Measurements from ENCODE around the gene GPRC5C.

The GPRC5C gene

DNA sequence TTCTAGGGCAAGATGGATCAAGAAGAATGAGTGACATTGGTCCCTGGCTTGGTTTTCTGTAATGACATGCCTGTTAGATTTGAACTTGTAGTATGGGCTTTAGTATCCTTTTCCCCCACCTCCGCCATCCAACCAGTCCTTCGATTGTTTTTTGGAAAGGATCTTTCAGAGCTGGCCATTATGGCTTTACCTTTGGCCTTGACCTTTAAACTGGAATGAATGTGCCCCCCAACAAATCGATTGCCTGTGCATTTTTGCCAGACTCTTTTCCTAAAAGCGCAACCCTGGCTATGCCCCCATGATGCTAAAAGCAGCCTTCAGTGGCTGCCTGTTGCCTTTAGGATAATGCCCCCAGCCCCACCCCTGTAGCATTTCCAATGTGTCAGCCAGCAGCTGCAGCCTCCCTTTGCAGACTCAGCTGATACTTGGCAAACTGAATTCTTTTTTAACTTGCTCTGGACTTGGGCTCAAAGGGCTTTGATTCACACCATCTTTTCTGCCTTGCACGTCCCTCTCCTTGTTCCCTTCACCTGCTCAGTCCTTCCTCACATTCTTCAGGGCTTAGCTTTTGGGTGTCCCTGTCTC is 4.0 kb downstream of the GPRC5C start:
- Mint-ChIP-seq H3K36me3 (ENCODE audit: low read depth) (no peaks in the 10 kb centered on the region), H3K9me3 (peaks cover 21% of the 10 kb centered on the region), H3K4me1 (ENCODE audit: low read depth) (peaks cover 4% of the 10 kb centered on the region), H3K4me3 (no peak overlapping the region), H3K27ac (no peak overlapping the region), H3K27me3 (ENCODE audit: low read depth) (peaks cover 45% of the 10 kb centered on the region)

DNA sequence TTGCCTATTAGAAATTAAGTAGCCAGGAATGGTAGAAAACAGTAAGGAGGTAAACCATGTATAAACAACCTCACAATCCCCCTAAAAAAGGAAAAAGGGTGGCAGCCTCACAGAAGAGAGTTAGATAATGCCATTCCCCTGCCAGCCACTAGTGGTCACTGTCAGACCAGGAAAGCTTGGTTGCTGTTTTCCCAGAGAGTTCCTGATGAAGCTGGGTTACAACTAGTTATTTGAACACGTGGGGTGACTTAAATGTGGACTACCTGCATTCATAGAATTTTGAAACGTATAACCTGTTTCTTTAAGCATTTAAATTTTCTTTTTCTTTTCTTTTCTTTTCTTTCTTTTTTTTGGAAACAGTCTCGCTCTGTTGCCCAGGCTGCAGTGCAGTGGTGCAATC is 5.8 kb downstream of the GPRC5C start:
- Mint-ChIP-seq H3K27ac (no peak overlapping the region), H3K9me3 (peaks cover 21% of the 10 kb centered on the region), H3K27me3 (ENCODE audit: low read depth) (peaks cover 38% of the 10 kb centered on the region), H3K36me3 (ENCODE audit: low read depth) (no peaks in the 10 kb centered on the region), H3K4me3 (no peak overlapping the region), H3K4me1 (ENCODE audit: low read depth) (peaks cover 2% of the 10 kb centered on the region)

DNA sequence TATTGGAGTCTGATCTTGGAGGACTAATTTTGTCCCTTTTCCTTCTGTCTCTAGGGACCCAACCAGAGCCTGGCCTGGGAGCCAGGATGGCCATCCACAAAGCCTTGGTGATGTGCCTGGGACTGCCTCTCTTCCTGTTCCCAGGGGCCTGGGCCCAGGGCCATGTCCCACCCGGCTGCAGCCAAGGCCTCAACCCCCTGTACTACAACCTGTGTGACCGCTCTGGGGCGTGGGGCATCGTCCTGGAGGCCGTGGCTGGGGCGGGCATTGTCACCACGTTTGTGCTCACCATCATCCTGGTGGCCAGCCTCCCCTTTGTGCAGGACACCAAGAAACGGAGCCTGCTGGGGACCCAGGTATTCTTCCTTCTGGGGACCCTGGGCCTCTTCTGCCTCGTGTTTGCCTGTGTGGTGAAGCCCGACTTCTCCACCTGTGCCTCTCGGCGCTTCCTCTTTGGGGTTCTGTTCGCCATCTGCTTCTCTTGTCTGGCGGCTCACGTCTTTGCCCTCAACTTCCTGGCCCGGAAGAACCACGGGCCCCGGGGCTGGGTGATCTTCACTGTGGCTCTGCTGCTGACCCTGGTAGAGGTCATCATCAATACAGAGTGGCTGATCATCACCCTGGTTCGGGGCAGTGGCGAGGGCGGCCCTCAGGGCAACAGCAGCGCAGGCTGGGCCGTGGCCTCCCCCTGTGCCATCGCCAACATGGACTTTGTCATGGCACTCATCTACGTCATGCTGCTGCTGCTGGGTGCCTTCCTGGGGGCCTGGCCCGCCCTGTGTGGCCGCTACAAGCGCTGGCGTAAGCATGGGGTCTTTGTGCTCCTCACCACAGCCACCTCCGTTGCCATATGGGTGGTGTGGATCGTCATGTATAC is 8.0 kb downstream of the GPRC5C start:
- no peaks in the 10 kb centered on the region for H3K36me3 Mint-ChIP-seq (ENCODE audit: low read depth)
- H3K4me3 Mint-ChIP-seq: no peak overlapping the region
- H3K27ac Mint-ChIP-seq: no peak overlapping the region

DNA sequence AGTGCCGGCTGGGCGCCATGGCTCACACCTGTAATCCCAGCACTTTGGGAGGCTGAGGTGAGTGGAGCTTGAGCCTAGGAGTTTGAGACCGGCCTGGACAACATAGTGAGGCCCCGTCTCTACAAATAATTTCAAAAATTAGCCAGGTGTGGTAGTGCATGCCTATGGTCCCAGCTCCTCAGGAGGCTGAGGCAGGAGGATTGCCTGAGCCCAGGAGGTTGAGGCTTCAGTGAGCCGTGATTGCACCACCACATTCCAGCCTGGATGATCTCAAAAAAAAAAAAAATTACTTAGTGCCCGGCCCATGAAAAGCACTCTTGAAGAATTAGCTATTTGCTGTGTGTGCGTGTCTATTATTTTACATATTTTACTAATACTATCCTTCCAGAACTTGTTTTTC is 9.6 kb downstream of the GPRC5C start:
- Mint-ChIP-seq H3K4me1 (ENCODE audit: low read depth) (peaks cover 2% of the 10 kb centered on the region), H3K36me3 (ENCODE audit: low read depth) (no peaks in the 10 kb centered on the region), H3K4me3 (no peak overlapping the region), H3K27me3 (ENCODE audit: low read depth) (peaks cover 9% of the 10 kb centered on the region), H3K9me3 (peaks cover 21% of the 10 kb centered on the region), H3K27ac (no peak overlapping the region)

More for the DNA sequence above, 8.0 kb downstream of the GPRC5C start:
- Mint-ChIP-seq H3K27me3 (ENCODE audit: low read depth) (peaks cover 22% of the 10 kb centered on the region), H3K9me3 (peaks cover 21% of the 10 kb centered on the region), H3K4me1 (ENCODE audit: low read depth) (peaks cover 2% of the 10 kb centered on the region)

DNA sequence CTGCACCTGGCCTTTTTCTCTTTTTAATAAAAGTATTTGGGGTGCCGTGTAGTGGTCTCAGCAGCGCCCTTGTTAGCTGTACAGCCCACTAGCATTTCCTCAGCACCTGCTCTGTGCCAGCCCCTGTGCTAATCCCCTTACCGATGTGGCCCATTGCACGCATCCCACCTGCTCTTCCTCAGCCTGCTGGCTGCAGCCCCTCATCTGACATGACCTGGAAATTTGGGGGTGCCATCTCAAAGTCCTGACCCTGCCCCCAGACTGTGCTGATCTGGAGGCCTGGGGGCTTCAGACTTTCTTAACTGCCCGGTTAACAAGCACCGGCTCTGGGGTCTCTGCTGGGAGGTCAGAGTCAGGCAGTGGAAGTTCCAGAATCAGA is 10.4 kb downstream of the GPRC5C start:
- Mint-ChIP-seq H3K36me3 (ENCODE audit: low read depth) (no peaks in the 10 kb centered on the region), H3K4me3 (no peak overlapping the region), H3K27ac (no peak overlapping the region), H3K27me3 (ENCODE audit: low read depth) (peaks cover 12% of the 10 kb centered on the region), H3K9me3 (peaks cover 16% of the 10 kb centered on the region), H3K4me1 (ENCODE audit: low read depth) (peaks cover 2% of the 10 kb centered on the region)

DNA sequence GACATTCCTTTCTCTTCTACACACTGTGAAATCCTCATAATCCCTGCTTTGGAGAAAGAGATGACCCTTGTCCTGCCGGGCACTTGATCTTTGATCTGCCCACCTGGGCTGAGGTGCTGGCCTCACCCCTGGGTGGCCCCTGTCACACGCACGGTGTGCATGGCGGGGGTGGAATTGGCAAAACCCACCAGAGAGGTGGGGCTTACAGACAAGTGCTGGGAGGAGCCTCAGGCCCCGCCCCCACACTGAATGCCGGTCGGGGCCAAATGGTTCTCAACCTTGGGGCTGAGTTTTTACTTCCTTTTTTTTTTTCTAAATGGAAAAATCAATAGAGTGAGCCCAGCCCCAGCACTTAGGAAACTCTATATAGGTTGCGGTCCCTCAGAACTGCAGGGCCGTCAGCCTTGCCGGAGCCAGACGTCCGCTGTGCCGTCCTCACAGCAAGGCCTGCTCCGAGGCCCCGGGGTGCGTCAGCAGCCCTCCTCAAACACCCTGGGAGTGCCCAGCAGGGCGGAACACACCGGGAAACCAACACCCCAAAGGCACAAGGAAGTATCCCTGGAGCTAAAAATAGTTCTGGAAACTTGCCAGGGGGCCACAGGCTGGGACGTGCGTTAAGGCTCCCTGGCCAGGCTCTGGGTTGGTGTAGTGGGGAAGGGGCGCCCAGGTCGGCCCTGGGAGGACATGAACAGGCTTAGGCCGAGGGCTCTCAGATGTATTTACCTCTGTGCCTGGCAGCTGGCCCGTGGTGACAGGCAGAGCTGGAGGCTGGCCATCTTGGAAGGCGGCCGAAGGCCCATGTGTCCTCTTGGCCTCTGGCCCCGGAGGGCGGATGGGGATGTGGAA is 11.0 kb downstream of the GPRC5C start:
- Mint-ChIP-seq H3K9me3 (peaks cover 11% of the 10 kb centered on the region), H3K4me3 (no peak overlapping the region), H3K27ac (no peak overlapping the region), H3K36me3 (ENCODE audit: low read depth) (no peaks in the 10 kb centered on the region), H3K4me1 (ENCODE audit: low read depth) (peaks cover 2% of the 10 kb centered on the region), H3K27me3 (ENCODE audit: low read depth) (peaks cover 12% of the 10 kb centered on the region)

DNA sequence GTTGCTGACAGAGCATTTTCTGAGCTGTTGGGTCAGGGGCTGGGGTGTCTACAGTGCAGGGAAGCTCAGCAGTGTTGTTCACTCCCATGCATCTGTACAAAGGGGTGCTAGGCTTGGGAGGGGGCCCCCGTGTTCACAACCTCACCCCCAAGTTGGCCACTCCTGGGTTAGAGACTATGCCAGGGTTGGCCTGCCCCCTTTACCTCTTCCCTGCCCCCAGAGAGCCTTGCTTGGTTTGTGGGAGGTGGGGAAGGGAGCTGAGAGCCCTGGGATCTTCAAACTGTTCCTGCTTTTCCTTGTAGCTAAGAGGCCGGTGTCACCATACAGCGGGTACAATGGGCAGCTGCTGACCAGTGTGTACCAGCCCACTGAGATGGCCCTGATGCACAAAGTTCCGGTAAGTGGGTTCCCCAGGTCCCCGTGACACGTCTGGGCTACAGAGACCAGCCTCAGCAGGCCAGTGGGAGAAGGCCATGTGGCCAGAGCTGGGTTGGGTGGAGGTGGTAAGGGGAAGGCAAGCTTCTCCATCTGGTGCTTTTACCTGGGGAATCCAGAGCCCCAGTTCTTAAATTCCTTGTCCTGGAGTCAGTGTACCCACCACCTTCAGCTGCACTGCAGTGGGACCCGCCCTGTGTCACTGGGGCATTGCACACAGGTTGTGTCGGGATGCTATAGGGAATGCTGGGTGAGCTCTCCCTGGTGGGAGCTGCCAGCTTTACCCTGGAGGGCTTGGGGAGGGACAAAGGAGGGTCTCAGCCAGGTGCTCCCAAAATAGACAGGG is 11.8 kb downstream of the GPRC5C start:
- Mint-ChIP-seq H3K9me3 (peaks cover 6% of the 10 kb centered on the region), H3K4me1 (ENCODE audit: low read depth) (peaks cover 2% of the 10 kb centered on the region), H3K27ac (no peak overlapping the region), H3K4me3 (no peak overlapping the region), H3K36me3 (ENCODE audit: low read depth) (no peaks in the 10 kb centered on the region), H3K27me3 (ENCODE audit: low read depth) (peaks cover 12% of the 10 kb centered on the region)

DNA sequence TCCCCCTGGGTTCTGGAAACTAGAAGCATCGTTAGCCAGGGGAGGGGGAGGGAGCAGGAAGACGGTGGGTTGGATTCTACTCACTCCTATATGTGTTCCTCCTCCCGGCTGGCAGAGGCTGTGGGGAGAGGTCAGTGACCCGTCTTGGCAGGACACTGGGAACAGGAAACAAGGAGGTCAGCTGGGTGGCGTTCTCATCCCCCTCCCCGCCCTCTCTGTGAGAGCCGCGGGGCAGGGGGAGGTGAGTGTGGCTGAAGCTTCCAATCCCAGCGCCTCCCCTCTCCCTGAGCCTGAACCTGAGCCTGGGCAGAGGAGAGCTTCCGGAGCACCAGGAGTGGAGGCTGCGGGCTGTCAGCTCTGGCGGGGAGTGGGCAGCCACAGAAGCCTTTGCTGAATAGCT is 12.5 kb downstream of the GPRC5C start:
- Mint-ChIP-seq H3K9me3 (no peaks in the 10 kb centered on the region), H3K27ac (no peak overlapping the region), H3K36me3 (ENCODE audit: low read depth) (no peaks in the 10 kb centered on the region), H3K4me1 (ENCODE audit: low read depth) (peaks cover 2% of the 10 kb centered on the region), H3K27me3 (ENCODE audit: low read depth) (peaks cover 12% of the 10 kb centered on the region), H3K4me3 (no peak overlapping the region)

DNA sequence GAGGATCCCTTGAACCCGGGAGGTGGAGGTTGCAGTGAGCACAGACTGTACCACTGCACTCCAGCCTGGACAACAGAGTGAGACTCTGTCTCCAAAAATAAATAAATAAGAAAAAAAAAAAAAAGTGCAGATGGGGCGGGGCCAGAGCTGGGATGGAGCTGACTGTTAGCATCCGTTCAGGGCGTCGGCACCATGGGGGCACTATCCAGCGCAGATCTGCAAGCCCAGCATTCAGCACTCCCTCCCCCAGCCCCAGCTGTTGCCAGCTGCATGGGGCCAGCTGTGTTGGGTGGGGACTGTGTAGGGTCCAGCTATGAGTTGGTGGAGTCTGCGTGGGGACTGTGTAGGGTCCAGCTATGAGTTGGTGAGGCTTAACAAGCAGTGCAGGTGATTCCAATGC is 13.3 kb downstream of the GPRC5C start:
- no peak overlapping the region for H3K27ac Mint-ChIP-seq
- H3K9me3 Mint-ChIP-seq: no peaks in the 10 kb centered on the region
- H3K27me3 Mint-ChIP-seq (ENCODE audit: low read depth): peaks cover 9% of the 10 kb centered on the region
- no peak overlapping the region for H3K4me3 Mint-ChIP-seq
- H3K36me3 Mint-ChIP-seq (ENCODE audit: low read depth): no peaks in the 10 kb centered on the region
- no peaks in the 10 kb centered on the region for H3K4me1 Mint-ChIP-seq (ENCODE audit: low read depth)

DNA sequence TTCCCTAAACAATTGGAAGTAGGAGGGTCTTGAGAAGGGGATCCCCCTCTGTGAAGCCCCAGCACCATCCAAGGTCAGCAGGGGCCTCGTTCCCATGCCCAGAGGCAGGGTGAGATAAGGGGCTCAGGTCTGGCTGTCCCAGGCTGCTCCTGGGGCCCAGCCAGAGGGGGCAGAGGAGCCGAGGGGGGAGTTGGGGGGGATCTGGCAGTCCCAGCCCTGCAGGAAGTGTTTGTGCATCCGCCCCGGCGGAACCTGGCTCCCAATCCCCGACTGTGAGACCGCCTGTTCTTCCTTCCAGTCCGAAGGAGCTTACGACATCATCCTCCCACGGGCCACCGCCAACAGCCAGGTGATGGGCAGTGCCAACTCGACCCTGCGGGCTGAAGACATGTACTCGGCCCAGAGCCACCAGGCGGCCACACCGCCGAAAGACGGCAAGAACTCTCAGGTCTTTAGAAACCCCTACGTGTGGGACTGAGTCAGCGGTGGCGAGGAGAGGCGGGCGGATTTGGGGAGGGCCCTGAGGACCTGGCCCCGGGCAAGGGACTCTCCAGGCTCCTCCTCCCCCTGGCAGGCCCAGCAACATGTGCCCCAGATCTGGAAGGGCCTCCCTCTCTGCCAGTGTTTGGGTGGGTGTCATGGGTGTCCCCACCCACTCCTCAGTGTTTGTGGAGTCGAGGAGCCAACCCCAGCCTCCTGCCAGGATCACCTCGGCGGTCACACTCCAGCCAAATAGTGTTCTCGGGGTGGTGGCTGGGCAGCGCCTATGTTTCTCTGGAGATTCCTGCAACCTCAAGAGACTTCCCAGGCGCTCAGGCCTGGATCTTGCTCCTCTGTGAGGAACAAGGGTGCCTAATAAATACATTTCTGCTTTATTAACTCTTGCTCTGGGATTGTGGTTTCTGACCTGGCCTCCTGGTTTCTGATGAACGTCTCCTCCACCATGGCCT is 14.9 kb downstream of the GPRC5C start:
- Mint-ChIP-seq H3K9me3 (no peaks in the 10 kb centered on the region), H3K27ac (peak overlapping the region; percentile 2), H3K27me3 (ENCODE audit: low read depth) (peaks cover 14% of the 10 kb centered on the region), H3K36me3 (ENCODE audit: low read depth) (no peaks in the 10 kb centered on the region), H3K4me3 (no peak overlapping the region), H3K4me1 (ENCODE audit: low read depth) (no peaks in the 10 kb centered on the region)

DNA sequence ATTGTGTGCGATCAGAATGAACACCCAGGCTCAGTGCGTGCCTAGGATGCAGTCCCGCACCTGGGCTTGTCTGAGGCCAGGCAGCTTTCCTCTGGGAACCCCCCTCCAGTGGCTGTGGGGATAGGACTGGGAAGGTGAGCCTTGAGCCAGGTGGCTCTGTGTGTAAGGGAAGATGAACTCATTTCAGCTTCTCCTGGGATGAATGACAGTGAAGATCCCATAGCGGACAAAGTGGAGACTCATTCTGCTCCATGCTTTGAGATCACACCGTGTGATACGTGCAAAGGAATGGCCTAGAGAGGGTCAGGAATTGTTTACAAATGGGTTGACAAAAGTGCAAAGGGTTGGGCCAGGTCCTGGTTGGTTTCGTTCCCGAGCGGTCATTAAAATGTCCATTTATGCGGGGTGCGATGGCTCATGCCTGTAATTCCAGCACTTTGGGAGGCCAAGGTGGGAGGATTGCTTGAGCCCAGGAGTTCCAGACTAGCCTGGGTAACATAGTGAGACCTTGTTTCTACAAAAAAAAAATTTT is 15.8 kb downstream of the GPRC5C start:
- Mint-ChIP-seq H3K27ac (no peak overlapping the region), H3K9me3 (no peaks in the 10 kb centered on the region), H3K4me3 (no peak overlapping the region), H3K27me3 (ENCODE audit: low read depth) (peaks cover 15% of the 10 kb centered on the region), H3K4me1 (ENCODE audit: low read depth) (peaks cover 4% of the 10 kb centered on the region), H3K36me3 (ENCODE audit: low read depth) (no peaks in the 10 kb centered on the region)

DNA sequence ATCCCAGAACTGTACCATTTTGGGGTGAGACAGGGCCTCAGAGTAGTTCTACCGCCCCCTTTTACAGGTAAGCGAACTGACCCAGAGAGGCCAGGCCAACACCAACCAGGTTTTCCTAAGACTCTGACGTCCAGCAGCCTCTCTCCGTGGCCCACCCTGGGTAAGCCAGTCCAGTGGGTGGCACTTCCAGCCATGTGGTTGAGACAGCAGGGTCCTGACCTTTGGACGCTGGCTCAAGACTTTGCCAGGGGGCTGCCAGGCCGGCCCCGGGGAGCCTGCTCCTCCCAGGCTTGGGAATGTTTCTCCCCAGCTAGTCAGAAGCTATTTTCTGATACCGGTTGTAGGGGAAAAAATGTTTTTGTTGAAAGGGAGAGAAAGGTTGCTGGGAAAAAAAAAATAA is 16.9 kb downstream of the GPRC5C start:
- Mint-ChIP-seq H3K4me3 (no peak overlapping the region), H3K27me3 (ENCODE audit: low read depth) (peaks cover 17% of the 10 kb centered on the region), H3K9me3 (no peaks in the 10 kb centered on the region), H3K36me3 (ENCODE audit: low read depth) (no peaks in the 10 kb centered on the region), H3K27ac (no peak overlapping the region), H3K4me1 (ENCODE audit: low read depth) (peaks cover 6% of the 10 kb centered on the region)

DNA sequence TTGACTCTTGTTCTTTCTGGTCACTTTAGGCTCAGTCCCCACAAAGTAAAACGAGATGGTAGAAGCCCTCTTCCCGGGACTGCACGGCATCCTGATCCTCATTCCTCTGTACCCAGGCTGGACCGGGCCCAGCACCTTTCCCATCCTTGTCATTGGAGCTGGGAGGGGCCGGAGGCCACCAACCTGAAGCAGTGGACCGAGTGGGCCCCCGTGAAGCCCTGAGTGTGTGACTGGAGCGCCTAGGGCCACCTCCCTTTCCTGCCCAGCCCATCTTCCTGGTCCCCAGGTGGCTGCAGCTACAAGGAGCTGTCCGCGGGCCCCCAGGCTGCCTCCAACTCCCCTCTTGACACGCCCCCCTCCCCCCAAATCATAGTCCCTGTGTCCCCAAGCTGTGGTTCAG is 17.4 kb downstream of the GPRC5C start:
- Mint-ChIP-seq H3K9me3 (no peaks in the 10 kb centered on the region), H3K27me3 (ENCODE audit: low read depth) (peaks cover 17% of the 10 kb centered on the region)

More for the DNA sequence above, 17.4 kb downstream of the GPRC5C start:
- H3K36me3 Mint-ChIP-seq (ENCODE audit: low read depth): no peaks in the 10 kb centered on the region
- H3K4me1 Mint-ChIP-seq (ENCODE audit: low read depth): peaks cover 6% of the 10 kb centered on the region
- no peak overlapping the region for H3K27ac Mint-ChIP-seq
- no peak overlapping the region for H3K4me3 Mint-ChIP-seq
